ENCODE data around the gene DST.

Gene DST

GRCh38 chr6:56642366-56643261 lies at the start of gene DST:
Gene DST, minus strand, starts transcription at chr6:56642889.
- no peak for DNase-seq

GRCh38 chr6:56691814-56692213 lies 49.1 kb upstream of the DST start:
- DNase-seq: no peak

- no peak for DNase-seq
These were observed 48.6 kb upstream of the DST start for GRCh38 chr6:56691286-56691595.

GRCh38 chr6:56690519-56691285 lies 48.0 kb upstream of the DST start:
- no peak for DNase-seq

- no peak for DNase-seq
These were observed 47.0 kb upstream of the DST start for GRCh38 chr6:56689663-56690062.

- DNase-seq: no peak
These were observed 46.4 kb upstream of the DST start for GRCh38 chr6:56689114-56689513.

GRCh38 chr6:56688521-56688920 lies 45.8 kb upstream of the DST start:
- DNase-seq: no peak

DNA sequence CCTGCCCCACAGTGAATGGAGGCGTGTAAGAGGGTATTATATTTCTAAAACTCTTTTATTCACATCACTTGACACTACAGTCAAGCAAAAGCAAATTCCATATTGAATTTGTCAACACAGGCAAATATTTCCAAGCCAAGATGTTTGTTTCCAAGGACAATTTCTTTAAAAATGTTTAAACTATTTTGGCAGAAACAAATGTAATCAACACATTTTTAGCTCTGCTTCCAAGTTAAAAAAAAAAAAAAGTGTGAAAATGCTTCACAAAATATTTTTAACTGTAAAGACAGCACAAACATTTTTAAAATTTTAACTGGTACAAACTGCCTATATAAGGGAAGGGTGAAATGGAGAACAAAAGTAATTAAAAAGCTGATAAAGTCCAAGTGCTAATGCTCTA lies 44.9 kb upstream of the DST start:
- no peak for DNase-seq

- no peak for DNase-seq
These were observed 43.7 kb upstream of the DST start for GRCh38 chr6:56686429-56686828.

- DNase-seq: no peak
These were observed 43.3 kb upstream of the DST start for GRCh38 chr6:56685994-56686393.

DNA sequence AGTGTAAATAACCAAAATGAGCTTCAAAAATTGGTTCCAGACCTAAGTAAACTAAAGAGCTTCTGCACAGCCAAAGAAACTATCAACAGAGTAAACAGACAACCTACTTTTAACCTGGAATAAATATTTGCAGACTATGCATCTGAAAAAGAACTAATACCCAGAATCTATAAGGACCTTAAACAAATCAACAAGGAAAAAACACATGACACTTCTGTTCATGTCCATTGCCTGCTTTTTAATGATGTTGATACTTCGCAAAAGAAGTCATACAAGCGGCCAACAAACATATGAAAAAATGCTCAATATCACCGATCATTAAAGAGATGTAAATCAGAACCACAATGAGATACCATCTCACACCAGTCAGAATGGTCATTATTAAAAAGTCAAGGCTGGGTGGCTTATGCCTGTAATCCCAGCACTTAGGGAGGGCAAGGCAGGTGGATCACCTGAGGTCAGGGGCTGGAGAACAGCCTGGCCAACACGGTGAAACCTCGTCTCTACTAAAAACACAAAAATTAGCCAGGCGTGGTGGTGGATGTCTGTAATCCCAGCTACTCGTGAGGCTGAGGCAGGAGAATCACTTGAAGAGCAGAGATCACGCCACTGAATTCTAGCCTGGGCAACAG lies 42.5 kb upstream of the DST start:
- no peak for DNase-seq

- DNase-seq: no peak
These were observed 41.8 kb upstream of the DST start for GRCh38 chr6:56684342-56685101.

- no peak for DNase-seq
These were observed 41.2 kb upstream of the DST start for GRCh38 chr6:56683882-56684281.

- no peak for DNase-seq
These were observed 39.9 kb upstream of the DST start for GRCh38 chr6:56682635-56683034.

DNA sequence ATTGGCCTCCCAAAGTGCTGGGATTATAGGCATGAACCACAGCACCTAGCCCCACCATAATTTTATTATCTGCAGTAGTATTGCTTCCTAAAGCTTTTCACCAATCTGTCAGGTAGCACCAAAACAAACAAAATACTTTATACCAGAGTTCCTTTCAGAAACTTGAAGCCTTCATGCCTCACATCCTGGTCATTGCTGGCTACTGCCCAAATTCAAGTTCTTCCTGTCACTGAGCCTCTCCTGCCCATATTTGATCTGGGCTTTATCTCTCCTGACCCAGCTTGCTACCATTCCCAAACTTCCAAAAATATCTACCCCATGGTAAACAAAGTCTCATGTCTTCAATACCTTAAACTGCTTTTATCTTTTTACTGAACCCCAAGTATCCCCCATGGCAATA lies 34.9 kb upstream of the DST start:
- no peak for DNase-seq

DNA sequence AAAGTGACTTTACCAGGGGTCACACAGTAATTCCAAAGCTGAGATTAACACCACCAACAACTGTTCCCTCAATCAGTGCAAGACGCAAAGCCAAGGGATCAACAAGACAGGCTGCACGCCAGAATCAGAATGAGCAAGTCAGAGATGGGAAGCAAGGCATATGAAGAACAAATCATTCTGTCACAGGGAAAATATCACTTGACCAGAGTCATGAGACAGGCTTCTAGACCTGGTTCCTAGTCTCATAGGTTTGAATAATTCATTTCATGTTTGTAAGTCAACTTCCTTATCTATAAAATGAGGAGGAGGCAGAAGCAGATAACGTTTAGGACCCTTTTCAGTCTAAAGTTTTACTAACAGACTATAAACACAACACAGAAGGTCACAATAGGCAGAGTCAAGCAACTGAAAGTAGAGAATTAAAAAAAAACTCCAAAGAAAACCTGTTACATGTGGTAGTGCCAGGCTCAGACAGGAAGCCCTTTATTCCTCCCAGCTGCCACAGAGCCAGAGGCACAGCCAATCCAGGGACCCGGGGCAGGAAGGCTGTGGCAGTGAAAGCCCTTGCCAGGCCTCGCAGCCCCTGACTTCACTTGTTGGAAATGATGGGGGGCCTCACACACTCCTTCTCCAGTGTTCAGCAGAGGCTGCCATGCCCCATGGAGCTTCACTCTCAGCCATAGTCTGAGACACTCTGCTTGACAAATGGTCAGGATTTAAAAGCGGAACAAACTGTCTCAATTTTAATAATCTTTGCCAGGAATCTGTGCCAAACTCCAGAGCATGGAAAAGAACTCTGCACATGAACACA lies 29.2 kb upstream of the DST start:
- peak in 1 of 2 experiments; percentile 11 for DNase-seq

GRCh38 chr6:56671160-56671559 lies 28.5 kb upstream of the DST start:
- DNase-seq: no peak

DNA sequence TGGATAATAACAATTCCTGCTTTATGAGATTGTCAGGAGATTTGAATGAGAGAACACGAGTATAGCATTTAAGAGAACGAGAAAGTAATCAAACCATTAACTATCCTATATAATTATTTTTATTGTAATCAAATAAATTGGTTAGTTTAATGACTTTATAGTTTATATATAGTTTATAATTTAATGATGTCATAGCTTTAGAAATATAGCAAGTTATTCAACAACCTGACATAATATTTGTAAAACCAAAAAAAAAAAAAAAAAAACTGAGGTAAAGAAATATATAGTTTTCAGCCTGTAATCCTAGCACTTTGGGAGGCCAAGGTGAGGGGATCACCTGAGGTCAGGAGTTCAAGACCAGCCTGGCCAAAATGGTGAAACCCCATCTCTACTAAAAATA lies 26.4 kb upstream of the DST start:
- no peak for DNase-seq

GRCh38 chr6:56668158-56668557 lies 25.5 kb upstream of the DST start:
- no peak for DNase-seq

GRCh38 chr6:56667336-56667735 lies 24.6 kb upstream of the DST start:
- DNase-seq: no peak

GRCh38 chr6:56664029-56664428 lies 21.3 kb upstream of the DST start:
- no peak for DNase-seq

DNA sequence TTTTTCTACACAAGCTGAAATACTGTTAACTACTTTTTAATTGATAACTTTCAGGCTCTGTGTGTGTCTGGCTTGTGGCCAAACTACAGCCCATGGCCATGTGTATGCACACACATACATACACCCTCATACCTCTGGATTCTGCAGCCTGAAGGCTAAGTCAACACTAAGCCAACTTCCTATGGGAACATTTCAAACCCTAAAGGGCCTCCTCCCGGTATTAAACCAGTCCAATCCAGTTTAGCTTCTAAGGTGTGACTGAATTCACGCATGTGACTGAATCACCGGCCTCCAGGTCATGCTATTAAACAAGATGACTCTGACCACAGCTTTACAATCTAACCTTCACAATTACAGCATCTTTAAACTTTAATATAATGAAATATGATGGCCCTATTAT lies 20.7 kb upstream of the DST start:
- no peak for DNase-seq

Measured in Kasumi-1 (cell line).